G401.6 (cell line): ENCODE measurements around the gene FAT1.

Experiments
- FAIRE-seq: peaks from 2 replicates; lab custom pipeline; 2012; peaks lifted over from hg19 to GRCh38; lab: Jason Lieb, UNC

Gene FAT1

GRCh38 chr4:186619088-186619487, 104.6 kb downstream of the FAT1 start:
- no peak for FAIRE-seq

- FAIRE-seq = no peak
These were observed 105.7 kb downstream of the FAT1 start for GRCh38 chr4:186617921-186618320.

DNA sequence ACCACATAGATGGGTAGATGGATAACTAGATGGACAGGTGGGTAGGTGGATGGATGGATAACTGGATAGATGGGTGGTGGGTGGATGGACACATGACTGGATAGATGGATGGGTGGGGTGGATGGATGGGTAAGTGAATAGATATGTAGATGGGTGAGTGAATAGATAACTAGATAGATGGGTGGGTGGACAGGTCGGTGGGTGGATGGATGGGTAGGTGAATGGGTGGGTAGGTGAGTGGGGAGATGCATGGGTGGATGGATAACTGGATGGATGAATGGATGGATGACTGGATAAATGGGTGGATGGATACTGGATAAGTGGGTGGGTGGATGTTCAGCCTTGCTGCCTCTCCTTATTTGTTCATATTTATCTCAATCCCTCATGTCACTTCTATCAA, 116.2 kb downstream of the FAT1 start:
- no peak for FAIRE-seq

DNA sequence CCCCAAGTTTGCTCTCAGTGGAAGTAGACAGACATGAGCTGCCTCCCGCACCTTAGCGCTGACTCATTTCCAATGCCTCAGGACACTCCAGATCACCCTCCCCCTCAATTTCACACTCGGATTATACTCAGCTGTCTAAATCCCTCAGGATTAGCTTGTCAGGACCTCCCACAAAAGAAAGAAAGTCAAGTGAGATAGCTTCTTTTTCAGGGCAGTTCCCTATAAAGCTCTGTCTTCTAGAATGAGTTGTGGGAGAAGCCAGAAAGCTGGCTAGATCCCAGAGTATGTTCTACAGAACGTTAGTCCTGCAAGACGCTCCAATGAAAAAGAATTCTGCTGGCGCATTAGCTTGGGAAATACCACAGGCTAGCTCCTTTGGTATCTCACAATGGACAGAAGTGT, 117.1 kb downstream of the FAT1 start:
- no peak for FAIRE-seq

GRCh38 chr4:186605261-186605865, 118.3 kb downstream of the FAT1 start:
- no peak for FAIRE-seq

DNA sequence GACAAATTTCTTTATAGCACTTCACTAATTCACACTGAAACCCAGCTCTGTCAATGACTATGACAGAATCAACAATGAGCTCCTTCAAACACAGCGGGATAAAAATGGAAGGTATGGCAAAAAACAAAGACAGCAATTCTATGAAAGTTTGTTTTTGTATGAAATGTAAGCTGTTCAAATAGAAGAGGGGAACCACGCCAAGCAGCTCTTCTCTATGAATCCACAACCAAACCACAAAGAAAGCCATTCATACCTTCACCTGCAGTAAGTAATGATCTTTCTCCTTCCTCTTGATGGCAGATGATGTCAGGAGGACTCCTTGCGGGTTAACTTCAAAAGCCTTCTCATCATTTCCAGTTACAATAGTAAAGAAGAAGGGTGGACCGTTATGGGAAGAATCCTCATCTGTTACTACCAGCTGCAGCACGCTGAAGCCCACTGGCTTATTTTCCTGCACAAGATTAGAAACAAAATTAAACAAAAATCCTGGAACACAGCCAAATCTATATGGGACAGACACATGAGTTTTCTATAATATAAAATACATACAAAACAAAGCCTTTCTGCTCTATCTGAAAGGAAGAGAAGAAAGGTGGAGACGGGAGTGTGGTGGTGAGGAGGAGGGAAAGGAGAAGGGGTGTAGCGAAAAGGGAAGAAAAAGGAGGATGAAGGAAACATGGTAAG, 119.4 kb downstream of the FAT1 start:
- FAIRE-seq = no peak

DNA sequence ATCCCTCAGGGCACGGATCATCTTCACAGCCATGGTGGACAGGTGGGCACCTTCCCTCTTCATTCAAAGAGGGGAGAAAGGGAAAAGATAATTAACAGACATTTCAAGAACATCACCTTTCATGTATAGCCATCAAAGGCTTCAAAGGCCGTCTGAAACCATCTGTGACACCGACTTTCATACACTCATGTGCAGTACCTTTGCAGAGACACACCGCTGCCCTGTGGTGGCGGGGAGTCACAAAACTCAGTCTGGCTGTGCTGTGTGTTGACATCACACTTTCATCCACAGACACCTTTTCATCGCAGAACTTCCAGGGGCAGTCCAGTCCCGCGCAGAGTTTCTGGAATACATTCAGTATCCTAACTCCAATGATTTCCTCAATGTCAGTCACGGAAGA, 120.7 kb downstream of the FAT1 start:
- no peak for FAIRE-seq

- no peak for FAIRE-seq
These were observed 124.2 kb downstream of the FAT1 start for GRCh38 chr4:186599483-186599882.

GRCh38 chr4:186598686-186599085, 125.0 kb downstream of the FAT1 start:
- FAIRE-seq = no peak

GRCh38 chr4:186596850-186597390, 126.7 kb downstream of the FAT1 start:
- no peak for FAIRE-seq

DNA sequence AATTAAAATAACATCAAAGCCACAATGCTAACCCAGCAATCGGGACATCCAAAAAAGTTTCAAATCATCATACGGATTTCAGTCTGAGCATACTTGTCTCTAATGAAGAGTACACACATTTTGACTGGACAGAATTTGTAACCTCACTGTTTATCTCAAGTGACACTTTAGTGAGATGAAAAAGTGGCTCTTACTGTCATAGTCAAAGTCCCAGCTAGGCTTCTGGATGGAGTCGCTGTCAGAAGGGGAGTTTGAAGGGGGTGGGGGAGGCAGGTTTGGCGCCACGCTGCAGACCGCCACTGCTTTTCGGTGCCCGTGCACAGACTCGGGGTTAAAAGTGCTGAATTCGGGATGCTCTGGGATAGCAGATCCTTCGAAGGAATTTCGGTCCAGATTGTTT, 127.3 kb downstream of the FAT1 start:
- no peak for FAIRE-seq

DNA sequence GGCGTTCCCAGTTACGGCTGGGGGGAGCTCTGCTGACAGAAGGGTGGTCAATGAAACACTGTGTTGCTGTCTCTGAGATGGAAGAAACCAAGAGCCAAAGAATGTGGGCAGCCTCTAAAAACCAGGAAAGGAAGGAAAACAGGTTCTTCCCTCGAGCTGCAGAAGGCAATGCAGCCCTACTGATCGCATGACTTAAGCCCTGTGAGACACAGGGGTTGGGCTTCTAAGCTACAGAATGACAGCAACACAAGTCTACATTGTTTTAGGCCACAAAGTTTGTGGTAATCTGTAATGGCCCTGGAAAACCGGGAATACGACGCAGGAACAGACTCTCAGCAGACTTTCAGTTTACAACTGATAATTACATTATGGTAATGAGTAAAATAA, 130.1 kb downstream of the FAT1 start:
- no peak for FAIRE-seq

DNA sequence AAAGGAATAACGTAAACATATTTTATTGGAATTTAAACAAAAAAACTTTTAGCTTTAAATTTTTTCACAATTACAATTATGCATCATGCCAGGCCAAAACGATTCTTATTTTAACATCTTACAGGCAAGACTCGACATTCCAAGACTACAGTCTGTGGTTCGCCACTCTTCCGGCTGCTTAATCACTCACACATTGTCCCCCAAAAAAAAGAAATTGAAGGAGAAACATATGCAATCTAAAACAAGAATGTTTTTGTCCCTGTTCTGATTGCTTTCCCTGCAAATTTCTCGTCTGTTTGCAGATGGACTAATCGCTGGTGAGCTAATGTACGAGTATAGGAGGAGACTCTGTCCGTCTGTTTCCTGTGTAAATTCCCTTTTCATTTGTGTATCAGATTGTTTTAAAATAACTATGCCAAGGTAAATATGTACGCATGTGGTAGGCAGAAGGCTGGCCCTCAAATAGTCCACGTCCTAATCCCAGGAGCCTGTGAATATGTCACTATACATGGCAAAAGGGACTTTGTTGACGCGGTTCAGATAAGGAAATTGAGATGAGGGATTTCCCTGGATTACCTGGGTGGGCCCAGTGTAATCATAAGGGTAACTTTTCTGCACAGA, 130.6 kb downstream of the FAT1 start:
- no peak for FAIRE-seq

DNA sequence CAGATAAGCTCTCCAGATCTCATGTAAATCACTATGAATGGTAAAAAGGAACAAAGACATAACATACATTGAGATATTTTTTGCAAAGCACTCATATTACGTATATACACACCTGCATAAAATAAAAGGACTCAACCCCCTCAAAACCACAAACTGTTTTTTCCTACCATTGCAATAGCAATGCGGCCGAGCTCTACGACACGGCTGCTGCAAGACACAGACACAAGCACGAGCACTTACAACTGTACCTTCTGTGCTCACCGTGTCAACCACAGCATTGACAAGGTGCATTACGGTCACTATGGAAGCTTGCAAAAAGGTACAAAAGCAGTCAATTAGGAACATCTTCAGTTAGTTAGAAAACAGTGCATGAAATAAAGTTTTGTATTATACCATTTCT, 131.2 kb downstream of the FAT1 start:
- FAIRE-seq = no peak

GRCh38 chr4:186591651-186592050, 132.0 kb downstream of the FAT1 start:
- FAIRE-seq = no peak

DNA sequence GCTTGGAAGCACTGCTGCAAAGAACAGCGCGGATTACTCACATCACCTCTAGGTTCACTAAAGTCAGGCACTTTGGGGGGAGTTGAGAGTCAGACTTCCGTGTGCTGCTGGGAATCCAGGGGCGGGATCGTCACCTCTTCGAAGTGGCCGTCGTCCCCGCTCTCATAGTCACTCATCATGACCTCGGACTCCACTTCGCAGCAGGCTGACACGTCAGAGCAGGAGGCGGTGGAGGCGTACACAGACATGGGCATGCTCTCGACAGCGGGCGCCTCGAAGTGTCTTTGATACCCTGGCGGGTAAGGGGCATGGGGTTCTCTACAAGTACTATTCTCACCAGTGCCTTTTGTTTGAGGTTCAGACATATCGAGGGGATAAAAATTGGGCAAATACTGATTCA, 135.2 kb downstream of the FAT1 start:
- no peak for FAIRE-seq

GRCh38 chr4:186587416-186588018, 136.1 kb downstream of the FAT1 start:
- FAIRE-seq = peak; percentile 88

- no peak for FAIRE-seq
These were observed 137.5 kb downstream of the FAT1 start for GRCh38 chr4:186586205-186586604.

- FAIRE-seq = no peak
These were observed 138.7 kb downstream of the FAT1 start for GRCh38 chr4:186584912-186585311.

DNA sequence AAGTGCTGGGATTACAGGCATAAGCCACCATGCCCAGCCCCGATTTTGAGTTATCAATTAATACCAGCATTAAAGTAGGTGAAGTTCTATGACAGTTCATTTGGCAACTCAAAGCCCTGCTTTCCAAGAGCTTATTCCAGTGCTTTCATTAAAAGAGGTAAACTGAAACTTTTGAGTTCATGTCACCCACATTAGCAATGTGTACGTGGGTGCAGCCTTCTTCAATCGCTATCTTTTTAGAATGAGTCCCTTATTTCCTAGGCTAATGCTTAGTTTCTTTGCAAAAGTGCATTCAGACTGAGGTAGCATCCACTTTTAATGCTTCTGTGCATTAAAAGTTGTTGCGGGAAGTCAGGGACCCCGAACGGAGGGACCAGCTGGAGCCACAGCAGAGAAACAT, 142.2 kb downstream of the FAT1 start:
- no peak for FAIRE-seq

- no peak for FAIRE-seq
These were observed 143.0 kb downstream of the FAT1 start for GRCh38 chr4:186580669-186581068.

DNA sequence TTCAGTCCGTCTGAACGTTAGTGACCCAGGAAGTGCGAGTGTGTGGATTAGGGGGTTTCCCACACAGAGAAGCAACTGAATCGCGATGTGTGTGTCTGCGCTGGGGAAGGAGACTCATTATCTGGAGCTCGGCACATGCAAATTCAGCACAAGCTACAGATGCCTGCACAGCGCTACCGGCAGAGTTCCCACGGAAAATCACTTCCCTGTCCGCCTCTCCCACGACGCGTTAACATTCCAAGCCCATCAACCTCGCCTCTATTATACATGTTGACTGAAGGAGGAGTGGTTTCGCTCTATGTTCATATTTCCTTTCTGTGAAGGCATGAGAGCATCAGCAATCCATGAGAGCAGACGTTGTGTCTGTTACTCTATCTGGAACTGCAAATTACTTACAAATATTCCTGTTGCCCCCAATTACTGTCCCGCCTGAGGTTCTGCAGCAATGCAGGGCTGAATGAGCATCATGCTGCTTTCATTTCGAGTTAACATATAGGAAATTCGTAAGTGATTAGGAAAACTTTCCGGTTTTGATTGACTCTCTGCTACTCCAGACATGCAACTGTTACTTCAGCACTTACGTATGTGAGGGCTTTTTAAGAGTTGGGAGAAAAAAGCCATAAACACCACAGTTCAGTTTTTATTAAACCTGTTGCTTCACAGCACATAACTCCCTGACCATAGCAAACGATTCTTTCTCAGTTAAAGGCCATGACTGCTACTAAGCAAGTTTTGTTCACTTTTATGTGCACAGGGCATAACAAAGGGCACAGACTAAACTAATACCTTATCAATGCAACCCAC, 153.3 kb downstream of the FAT1 start:
- no peak for FAIRE-seq
